DMS114 treated with DMSO at 0.1 percent for 48 hours (cell line): ENCODE measurements around the gene INO80B.

Experiments used
- DNase-seq: peaks from one replicate; lab custom pipeline; 2025; ENCODE audit not compliant: unreplicated experiment; lab: John Stamatoyannopoulos, UW

INO80B gene

GRCh38 chr2:74501335-74502071 is 46.6 kb downstream of the INO80B start:
- DNase-seq, result no peak

DNA sequence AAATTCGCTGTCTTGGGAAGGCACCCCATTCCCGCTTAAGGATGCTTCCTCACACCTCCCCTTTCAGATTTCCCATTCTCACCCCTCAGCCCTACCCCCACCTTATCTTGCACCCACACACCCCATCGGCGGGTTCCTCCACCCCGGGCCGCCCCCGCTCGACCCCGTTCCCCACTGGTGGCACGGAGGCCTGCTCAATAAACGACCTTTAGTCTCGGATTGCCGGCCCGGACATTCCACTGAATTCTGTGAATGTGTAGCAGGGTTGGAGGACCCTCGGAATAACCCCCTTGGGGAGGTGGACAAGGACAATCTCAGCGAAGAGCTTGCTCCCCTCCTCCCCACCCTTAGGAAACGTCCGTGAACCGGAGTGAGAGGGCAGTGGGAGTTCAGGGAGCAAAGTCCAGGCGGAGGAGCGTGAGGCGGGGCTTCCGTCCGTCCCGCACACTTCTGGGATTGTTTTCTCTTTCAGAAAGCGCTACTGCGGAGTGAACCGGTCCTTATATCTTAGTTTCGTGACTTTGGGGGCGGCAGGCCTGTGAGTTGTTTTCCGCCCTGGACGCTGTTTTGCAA is 47.3 kb downstream of the INO80B start:
- no peak for DNase-seq

- DNase-seq, result no peak
Observed at GRCh38 chr2:74502720-74503505, 48.0 kb downstream of the INO80B start.

- no peak for DNase-seq
Observed at GRCh38 chr2:74503506-74504475, 48.9 kb downstream of the INO80B start.

GRCh38 chr2:74504591-74504990 is 49.7 kb downstream of the INO80B start:
- DNase-seq, result no peak

DNA sequence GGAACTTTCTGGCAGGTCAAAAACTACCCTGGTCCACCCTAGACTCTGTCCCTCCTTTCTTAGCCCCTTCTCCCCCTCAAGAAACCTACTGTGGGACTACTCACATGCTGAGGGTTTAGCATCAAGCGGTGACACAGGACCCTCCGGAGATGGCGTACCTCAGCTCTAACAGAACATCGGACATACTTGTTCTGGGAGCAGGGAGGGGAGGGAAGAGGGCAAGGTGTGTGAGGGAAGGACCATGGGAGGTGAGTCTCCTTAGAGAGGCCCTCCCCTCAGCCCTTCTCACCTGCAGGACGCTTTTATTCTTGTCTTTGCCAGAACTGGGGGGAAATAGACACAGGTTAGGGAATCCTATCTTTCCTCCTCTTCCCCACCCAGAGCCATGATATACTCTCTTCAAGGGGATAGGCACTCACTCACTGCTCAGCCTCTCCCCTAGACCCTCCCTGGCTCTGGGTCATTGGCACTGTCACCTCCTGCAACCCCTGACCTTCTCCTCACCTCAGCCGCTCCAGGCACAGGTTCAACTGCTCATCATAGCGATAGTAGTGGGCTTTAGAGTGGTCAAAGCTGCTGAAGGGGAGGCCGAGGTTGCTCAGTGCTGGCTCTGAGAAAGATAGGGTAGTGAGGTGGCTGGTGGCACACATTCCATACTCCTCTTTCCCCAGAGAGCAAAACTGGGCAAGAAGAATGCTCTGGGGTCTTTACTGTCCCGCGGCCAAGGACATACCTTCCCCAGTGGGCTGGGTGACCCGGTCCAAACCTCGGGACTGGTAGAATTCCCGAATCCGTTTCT is 50.8 kb downstream of the INO80B start:
- no peak for DNase-seq

- DNase-seq, result peak; percentile 96
Observed at GRCh38 chr2:74507145-74507925, 52.4 kb downstream of the INO80B start, which contains the start of gene PCGF1. Gene PCGF1 (minus strand): TSS chr2:74507695. CDS start chr2:74507668, 27 bp downstream.
